Progenitor cell of endocrine pancreas (in vitro differentiated cells): ENCODE results near the gene ATE1. TPM values are rescaled to one million over a fixed set of nuclear protein-coding genes. Genes with fewer than 3 reads are reported as not detected.

ENCODE experiments used
- DNase-seq: peaks from one replicate; pipeline ENCODE4 v3.0.0; 2021; ENCODE audit warnings: low spot score; ENCODE audit not compliant: unreplicated experiment
- H3K27ac Mint-ChIP-seq: 2 replicates; pipeline ENCODE4 v1.8.0; 2021; ENCODE audit warnings: mild to moderate bottlenecking, moderate library complexity, mixed read lengths
- H3K27me3 Mint-ChIP-seq: 2 replicates; pipeline ENCODE4 v1.8.0; 2021; ENCODE audit warnings: mixed read lengths
- H3K36me3 Mint-ChIP-seq: 2 replicates; pipeline ENCODE4 v1.8.0; 2022; ENCODE audit warnings: mixed read lengths; ENCODE audit not compliant: insufficient read depth
- H3K4me1 Mint-ChIP-seq: 2 replicates; pipeline ENCODE4 v1.8.0; 2021; ENCODE audit warnings: low read depth, mixed read lengths
- H3K4me3 Mint-ChIP-seq: 2 replicates; pipeline ENCODE4 v1.8.0; 2021; ENCODE audit warnings: low read depth, mild to moderate bottlenecking, moderate library complexity, mixed read lengths
- H3K9me3 Mint-ChIP-seq: 2 replicates; pipeline ENCODE4 v1.8.0; 2021; ENCODE audit warnings: low read depth, mixed read lengths
- total RNA-seq: library from RNA; stranded (reverse); gene quantifications from 2 replicates; pipeline ENCODE4 v1.2.1, GENCODE V29; 2021
- TF ChIP-seq, protein P1 (sequence below): fragments of 200-600 bp; sonication (generic); IDR thresholded peaks from one replicate; pipeline ENCODE4 v1.5.0; 2021; ENCODE audit warnings: antibody characterized with exemption, mild to moderate bottlenecking; ENCODE audit not compliant: unreplicated experiment

Gene ATE1
- total RNA-seq, 1 donor from 2014 or later: 41.0 TPM

GRCh38 chr10:121735263-121735662 is 192.6 kb downstream of the ATE1 start:
- H3K4me3 Mint-ChIP-seq: no peak overlapping the region
- no peaks in the 10 kb centered on the region for H3K9me3 Mint-ChIP-seq
- no peak for DNase-seq
- no peak overlapping the region for H3K27ac Mint-ChIP-seq
- H3K36me3 Mint-ChIP-seq: no peaks in the 10 kb centered on the region
- TF ChIP-seq, protein P1, sequence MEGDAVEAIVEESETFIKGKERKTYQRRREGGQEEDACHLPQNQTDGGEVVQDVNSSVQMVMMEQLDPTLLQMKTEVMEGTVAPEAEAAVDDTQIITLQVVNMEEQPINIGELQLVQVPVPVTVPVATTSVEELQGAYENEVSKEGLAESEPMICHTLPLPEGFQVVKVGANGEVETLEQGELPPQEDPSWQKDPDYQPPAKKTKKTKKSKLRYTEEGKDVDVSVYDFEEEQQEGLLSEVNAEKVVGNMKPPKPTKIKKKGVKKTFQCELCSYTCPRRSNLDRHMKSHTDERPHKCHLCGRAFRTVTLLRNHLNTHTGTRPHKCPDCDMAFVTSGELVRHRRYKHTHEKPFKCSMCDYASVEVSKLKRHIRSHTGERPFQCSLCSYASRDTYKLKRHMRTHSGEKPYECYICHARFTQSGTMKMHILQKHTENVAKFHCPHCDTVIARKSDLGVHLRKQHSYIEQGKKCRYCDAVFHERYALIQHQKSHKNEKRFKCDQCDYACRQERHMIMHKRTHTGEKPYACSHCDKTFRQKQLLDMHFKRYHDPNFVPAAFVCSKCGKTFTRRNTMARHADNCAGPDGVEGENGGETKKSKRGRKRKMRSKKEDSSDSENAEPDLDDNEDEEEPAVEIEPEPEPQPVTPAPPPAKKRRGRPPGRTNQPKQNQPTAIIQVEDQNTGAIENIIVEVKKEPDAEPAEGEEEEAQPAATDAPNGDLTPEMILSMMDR: no peak
- peaks cover 6% of the 10 kb centered on the region for H3K27me3 Mint-ChIP-seq
- peaks cover 29% of the 10 kb centered on the region for H3K4me1 Mint-ChIP-seq

DNA sequence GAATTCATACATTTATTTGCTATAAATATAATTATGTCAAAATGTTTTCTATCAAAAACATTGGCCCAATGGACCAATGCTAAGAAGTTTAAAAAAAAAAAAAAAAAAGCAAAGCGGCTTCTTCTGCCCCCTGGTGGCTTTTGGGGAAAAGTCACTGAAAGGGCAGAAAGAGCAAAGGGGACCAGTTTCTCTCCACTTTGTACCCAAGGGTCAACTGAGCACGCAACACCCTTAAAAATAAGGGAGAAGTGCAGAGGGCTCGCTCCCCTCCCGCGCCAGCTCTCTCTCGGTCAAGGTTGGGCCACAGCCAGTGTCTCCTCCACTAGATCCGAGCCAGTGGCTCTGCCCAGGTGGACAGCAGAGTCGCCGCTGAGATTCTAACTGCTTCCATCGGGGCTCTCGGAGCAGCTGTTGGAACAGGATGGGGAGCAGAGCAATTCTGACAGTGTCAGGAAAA is 193.2 kb downstream of the ATE1 start:
- Mint-ChIP-seq H3K4me1 (peaks cover 29% of the 10 kb centered on the region), H3K27ac (peak overlapping the region; percentile 56), H3K27me3 (peaks cover 6% of the 10 kb centered on the region), H3K36me3 (no peaks in the 10 kb centered on the region), H3K4me3 (no peak overlapping the region), H3K9me3 (no peaks in the 10 kb centered on the region)
- no peak for DNase-seq
- TF ChIP-seq, protein P1: peak; percentile 77

DNA sequence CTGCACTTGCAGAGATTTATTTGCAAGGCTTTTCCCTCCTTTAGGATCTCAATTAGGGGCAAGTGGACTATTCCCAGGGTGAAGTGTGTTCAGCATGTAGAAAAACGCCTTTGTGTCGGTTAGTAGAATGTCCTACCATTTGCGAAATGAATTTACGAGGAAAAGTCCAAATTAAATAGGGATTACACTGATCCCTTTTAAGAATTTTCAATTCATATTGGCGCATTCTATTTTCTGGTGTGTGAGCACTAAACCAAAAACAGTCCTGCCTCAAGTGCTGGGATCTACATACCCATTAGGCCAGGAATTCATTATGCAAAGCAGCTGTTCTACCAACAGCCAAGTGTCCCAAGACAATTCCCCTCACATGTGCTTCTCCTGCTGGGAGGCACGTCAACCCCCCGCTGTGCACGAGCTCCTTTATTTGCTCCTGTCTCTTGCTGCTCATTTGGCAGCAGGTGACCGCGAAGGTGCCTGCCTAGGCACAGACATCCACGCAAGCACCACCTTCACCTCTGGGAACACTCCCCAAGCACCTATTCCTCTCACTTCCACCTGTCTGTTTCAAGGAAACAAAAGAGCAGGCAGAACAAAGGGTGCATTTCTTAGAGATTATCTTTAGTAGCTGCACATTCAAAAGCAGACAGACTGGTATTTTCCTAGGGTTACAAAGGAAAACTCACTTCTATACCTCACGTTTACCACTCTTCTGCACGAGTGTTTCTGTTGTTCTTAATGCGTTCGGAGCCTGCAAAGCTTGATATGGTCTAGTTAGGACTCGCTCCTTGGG is 195.0 kb downstream of the ATE1 start:
- Mint-ChIP-seq H3K4me3 (no peak overlapping the region), H3K36me3 (no peaks in the 10 kb centered on the region), H3K9me3 (no peaks in the 10 kb centered on the region), H3K4me1 (peaks cover 29% of the 10 kb centered on the region), H3K27ac (peak overlapping the region; percentile 57), H3K27me3 (peaks cover 6% of the 10 kb centered on the region)
- no peak for DNase-seq
- TF ChIP-seq, protein P1: no peak

DNA sequence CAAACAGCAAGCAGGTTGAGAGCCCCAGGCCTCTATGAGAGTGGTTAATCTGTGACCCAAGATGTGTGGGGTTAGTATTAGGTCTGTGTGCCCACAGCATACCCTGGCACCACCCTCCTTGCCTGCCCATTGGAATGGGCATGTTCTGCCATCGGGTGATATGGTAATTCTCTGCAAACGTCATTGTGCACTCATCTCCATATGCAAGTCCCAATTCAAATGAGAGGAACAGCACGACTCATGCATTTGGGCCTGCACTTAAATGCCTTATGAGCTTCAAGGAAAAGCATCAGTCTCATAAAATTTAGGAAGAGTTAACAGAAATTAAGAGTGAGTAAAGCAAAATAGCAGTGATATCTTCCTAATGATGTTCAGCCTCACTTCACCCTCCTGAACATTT is 195.7 kb downstream of the ATE1 start:
- H3K27me3 Mint-ChIP-seq: peaks cover 6% of the 10 kb centered on the region
- peaks cover 29% of the 10 kb centered on the region for H3K4me1 Mint-ChIP-seq
- no peaks in the 10 kb centered on the region for H3K36me3 Mint-ChIP-seq
- H3K4me3 Mint-ChIP-seq: no peak overlapping the region
- TF ChIP-seq, protein P1: no peak
- no peak overlapping the region for H3K27ac Mint-ChIP-seq
- no peaks in the 10 kb centered on the region for H3K9me3 Mint-ChIP-seq
- no peak for DNase-seq

- no peak overlapping the region for H3K27ac Mint-ChIP-seq
- no peak overlapping the region for H3K4me3 Mint-ChIP-seq
- peaks cover 2% of the 10 kb centered on the region for H3K36me3 Mint-ChIP-seq
- TF ChIP-seq, protein P1: no peak
- peaks cover 9% of the 10 kb centered on the region for H3K9me3 Mint-ChIP-seq
- DNase-seq: no peak
- peaks cover 4% of the 10 kb centered on the region for H3K27me3 Mint-ChIP-seq
- no peaks in the 10 kb centered on the region for H3K4me1 Mint-ChIP-seq
Observed at GRCh38 chr10:121724282-121724681, 203.5 kb downstream of the ATE1 start.
